Colonic mucosa (tissue), 4 donors: ENCODE measurements around the gene ASTN2. TPM values are rescaled to one million over a fixed set of nuclear protein-coding genes. Genes with fewer than 3 reads are reported as not detected.

Source experiments
- DNase-seq: peaks from one replicate; pipeline ENCODE4 v3.0.0-alpha.2; 2020
- H3K27ac ChIP-seq: fragments of 200-600 bp; one replicate; pipeline ENCODE4 v1.8.0; 2021
- H3K27me3 ChIP-seq: fragments of 200-600 bp; one replicate; pipeline ENCODE4 v1.8.0; 2021
- H3K36me3 ChIP-seq: fragments of 200-600 bp; one replicate; pipeline ENCODE4 v1.8.0; 2021
- H3K4me1 ChIP-seq: fragments of 200-600 bp; one replicate; pipeline ENCODE4 v1.8.0; 2021; ENCODE audit warnings: mild to moderate bottlenecking
- H3K4me3 ChIP-seq: fragments of 200-600 bp; one replicate; pipeline ENCODE4 v1.8.0; 2021
- H3K9ac ChIP-seq, 2 donors: one replicate each; pipeline ENCODE4 v1.7.0; 2013; ENCODE audit warnings: control low read depth in 2 of 2, low read depth in 2 of 2, low read length in 2 of 2
- H3K9me3 ChIP-seq: fragments of 200-600 bp; one replicate; pipeline ENCODE4 v1.8.0; 2021
- CTCF ChIP-seq: fragments of 200-600 bp; IDR thresholded peaks from one replicate; pipeline ENCODE4 v1.8.0; 2022; ENCODE audit warnings: antibody characterized with exemption, mild to moderate bottlenecking
- intact Hi-C: fragments of 100-400 bp; cut with DNase I; formaldehyde crosslinking; loops from one replicate; pipeline ENCODE4 v1.14.1; 2022
- total RNA-seq, 2 donors: library from RNA; stranded (reverse); fragmentation: NEBNext Ultra II Directional in 1 of 2; extraction: Animal tissue kit (Norgen Biotek cat#: 25700) in 1 of 2; gene quantifications; one replicate each; pipeline ENCODE4 v1.2.1, GENCODE V29; 2021
- donor health status: healthy.
- donor health status: DM: no; HTN: no; CAD: no.
- donor health status: DM: no; HTN: no; CAD: no.

ASTN2 gene
- total RNA-seq, 2 donors from 2014 or later: 2.5 to 6.1 TPM

- H3K9ac ChIP-seq: no peak overlapping the region
- no peaks in the 10 kb centered on the region for H3K27me3 ChIP-seq
- no peak overlapping the region for H3K27ac ChIP-seq
- no peaks in the 10 kb centered on the region for H3K9me3 ChIP-seq
- H3K4me1 ChIP-seq: no peaks in the 10 kb centered on the region
- intact Hi-C loops: no loop called here
- no peak for DNase-seq
- TF ChIP-seq CTCF: no peak
- no peaks in the 10 kb centered on the region for H3K36me3 ChIP-seq
- no peak overlapping the region for H3K4me3 ChIP-seq
These were observed 161.6 kb downstream of the ASTN2 start for GRCh38 chr9:117253261-117253660.

GRCh38 chr9:117250610-117251215 is 164.1 kb downstream of the ASTN2 start:
- Histone ChIP-seq H3K27ac (no peak overlapping the region), H3K4me3 (no peak overlapping the region), H3K4me1 (no peaks in the 10 kb centered on the region), H3K27me3 (no peaks in the 10 kb centered on the region), H3K36me3 (no peaks in the 10 kb centered on the region), H3K9ac (no peak overlapping the region), H3K9me3 (no peaks in the 10 kb centered on the region)
- no peak for DNase-seq
- intact Hi-C loops: no loop called here
- no peak for TF ChIP-seq CTCF

GRCh38 chr9:117249799-117250198 is 165.1 kb downstream of the ASTN2 start:
- H3K4me1 ChIP-seq: no peaks in the 10 kb centered on the region
- H3K27me3 ChIP-seq: no peaks in the 10 kb centered on the region
- TF ChIP-seq CTCF: no peak
- H3K4me3 ChIP-seq: no peak overlapping the region
- H3K36me3 ChIP-seq: no peaks in the 10 kb centered on the region
- no peaks in the 10 kb centered on the region for H3K9me3 ChIP-seq
- H3K27ac ChIP-seq: no peak overlapping the region
- intact Hi-C loops: no loop called here
- no peak for DNase-seq
- no peak overlapping the region for H3K9ac ChIP-seq

- DNase-seq: no peak
- Histone ChIP-seq H3K4me1 (no peaks in the 10 kb centered on the region), H3K4me3 (no peak overlapping the region), H3K27ac (no peak overlapping the region), H3K9ac (no peak overlapping the region), H3K9me3 (no peaks in the 10 kb centered on the region), H3K36me3 (no peaks in the 10 kb centered on the region), H3K27me3 (no peaks in the 10 kb centered on the region)
- intact Hi-C loops: no loop called here
- no peak for TF ChIP-seq CTCF
These were observed 167.6 kb downstream of the ASTN2 start for GRCh38 chr9:117247266-117247665.

GRCh38 chr9:117245175-117245829 is 169.6 kb downstream of the ASTN2 start:
- no peak for TF ChIP-seq CTCF
- intact Hi-C loops: no loop called here
- no peak for DNase-seq

More at GRCh38 chr9:117245175-117245829, 169.6 kb downstream of the ASTN2 start:
- Histone ChIP-seq H3K4me3 (no peak overlapping the region), H3K4me1 (no peaks in the 10 kb centered on the region), H3K9me3 (no peaks in the 10 kb centered on the region), H3K27ac (no peak overlapping the region), H3K27me3 (no peaks in the 10 kb centered on the region), H3K36me3 (no peaks in the 10 kb centered on the region), H3K9ac (no peak overlapping the region)
